Midbrain (tissue), 1 donor: Measurements from ENCODE around the gene IRGC.
"Not testable (repeated sequence)": the region's sequence is repeated elsewhere in the genome, so short reads cannot be mapped to it uniquely, and the experiment has no call there.

Source experiments
- DNase-seq: peaks from one replicate; lab custom pipeline; 2025; lab: John Stamatoyannopoulos, UW

Gene IRGC

DNA sequence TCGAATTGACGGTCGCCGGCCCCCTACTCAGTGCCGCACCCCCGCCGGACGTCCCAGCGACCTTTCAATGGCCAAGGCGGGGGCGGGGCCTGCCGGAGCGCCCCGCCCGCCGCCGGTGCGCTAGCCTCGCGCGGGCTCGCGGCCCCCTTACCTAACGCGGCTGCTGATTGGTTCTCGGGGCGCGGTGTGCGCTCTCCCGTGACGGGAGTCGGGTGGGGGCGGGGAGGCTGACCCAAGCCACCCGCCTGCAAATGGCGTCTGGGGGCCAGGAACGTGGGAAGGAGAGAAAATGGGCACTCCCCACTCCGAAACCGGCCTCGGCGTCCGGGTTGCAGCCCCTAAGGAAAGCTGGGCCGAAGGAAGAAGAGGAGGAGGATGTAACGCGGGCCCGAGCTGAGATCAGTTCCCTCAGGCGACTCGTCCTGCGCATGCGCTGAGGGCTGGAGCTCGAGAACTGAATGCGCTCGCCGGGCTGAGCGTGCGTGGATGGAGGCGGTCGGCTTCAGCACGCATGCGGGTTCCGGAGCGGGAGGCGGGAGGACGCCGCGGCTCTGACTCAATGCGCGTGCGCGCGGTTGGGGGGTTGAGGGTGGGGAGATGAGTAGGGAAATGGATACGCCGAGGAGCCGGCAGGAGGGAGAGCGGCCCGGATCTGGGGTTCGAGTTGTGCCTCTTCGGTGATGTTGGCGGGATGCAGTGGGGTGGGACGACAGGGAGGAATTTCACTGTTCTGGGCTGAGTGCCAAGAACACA lies 38.8 kb downstream of the IRGC start, which contains the start of gene SMG9:
SMG9 (minus strand) TSS at position 460 of the 753 bp plus-strand sequence. CDS start 4,221 bp downstream, outside the sequence.
- DNase-seq = peak; percentile 97

DNA sequence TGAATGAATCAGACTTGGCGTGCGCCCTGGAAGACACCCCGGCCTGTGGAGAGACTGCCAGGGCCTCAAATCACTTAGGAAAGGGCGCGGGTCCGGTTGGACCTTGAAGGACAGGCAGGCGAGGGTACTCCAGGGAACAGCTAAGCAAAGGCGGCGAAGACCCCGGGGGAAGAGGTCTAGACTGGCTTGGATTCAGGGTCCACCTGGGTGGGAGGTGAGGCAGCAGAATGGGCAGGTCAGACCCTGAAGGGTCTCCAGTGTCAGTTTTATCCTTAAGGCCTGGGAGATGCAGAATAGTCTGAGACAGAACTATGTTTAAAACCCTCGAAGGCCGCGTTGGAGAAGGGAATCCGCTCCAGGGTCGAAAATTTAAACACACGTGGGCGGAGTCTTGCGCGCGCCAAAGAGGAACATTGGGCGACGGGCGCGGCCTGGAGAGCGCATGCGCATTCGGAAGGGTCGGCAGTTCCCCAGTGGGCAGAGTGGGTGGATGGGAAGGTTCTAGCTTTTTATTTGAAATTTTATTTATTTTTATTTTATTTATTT lies 39.5 kb downstream of the IRGC start:
- DNase-seq = peak; percentile 86

- DNase-seq = no peak
Observed at GRCh38 chr19:43759515-43759914, 43.6 kb downstream of the IRGC start.

GRCh38 chr19:43760941-43761340 lies 45.1 kb downstream of the IRGC start:
- no peak for DNase-seq

DNA sequence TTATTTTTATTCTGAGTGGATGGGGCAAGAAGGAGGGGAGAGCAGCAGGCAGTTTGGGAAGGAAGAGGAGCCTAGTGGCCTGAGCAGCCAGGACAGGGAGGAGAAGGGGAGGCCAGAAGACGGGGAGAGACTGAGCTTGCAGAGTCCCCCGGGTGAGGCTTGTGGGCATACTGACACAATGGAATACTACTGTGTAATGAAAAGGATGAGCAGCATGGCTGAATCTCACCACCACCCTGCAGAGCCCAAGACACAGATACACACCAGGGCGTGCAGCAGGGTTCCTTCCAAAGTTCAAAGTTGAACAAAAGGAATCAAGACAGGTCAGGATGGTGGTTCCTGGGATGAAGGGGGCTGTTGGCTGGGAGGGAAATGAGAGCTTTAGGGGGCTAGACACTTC lies 46.9 kb downstream of the IRGC start:
- DNase-seq = no peak

DNA sequence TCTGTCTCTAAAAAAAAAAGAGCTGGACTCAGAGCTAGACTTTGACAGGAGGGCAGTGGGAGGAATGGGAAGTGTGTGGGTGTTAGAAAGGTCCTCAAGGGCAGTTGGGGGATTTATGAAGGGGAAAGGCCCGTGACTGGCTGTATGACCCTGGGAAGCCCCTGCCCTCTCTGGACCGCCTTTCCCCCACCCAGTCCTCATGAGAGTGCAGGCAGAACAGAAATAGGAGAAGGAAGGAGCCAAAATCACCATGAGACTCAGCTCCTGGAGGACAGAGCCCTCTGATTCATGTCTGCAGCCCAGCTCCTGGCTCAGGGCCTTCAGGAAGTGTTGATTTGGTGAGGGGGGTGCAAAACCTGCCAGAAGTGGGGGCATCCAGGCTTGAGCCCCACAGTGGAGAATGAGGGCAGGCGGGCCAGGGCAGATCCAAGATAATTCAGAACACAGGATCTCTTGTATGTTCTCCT lies 47.6 kb downstream of the IRGC start:
- no peak for DNase-seq

DNA sequence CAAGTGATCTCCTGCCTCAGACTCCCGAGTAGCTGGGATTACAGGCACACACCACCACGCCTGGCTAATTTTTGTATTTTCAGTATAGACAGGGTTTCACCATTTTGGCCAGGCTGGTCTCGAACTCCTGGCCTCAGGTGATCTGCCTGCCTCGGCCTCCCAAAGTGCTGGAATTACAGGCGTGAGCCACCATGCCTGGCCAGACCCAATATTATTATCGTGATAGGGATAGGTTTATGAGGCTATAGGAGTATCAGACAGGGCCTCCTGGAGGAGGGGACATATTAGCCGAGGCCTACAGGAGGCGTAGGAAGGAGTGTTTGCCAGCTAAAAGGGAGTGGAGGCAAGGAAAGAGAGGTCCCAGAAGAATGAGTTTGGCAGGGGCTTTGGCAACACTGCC lies 48.8 kb downstream of the IRGC start:
- not testable (repeated sequence) for DNase-seq

DNA sequence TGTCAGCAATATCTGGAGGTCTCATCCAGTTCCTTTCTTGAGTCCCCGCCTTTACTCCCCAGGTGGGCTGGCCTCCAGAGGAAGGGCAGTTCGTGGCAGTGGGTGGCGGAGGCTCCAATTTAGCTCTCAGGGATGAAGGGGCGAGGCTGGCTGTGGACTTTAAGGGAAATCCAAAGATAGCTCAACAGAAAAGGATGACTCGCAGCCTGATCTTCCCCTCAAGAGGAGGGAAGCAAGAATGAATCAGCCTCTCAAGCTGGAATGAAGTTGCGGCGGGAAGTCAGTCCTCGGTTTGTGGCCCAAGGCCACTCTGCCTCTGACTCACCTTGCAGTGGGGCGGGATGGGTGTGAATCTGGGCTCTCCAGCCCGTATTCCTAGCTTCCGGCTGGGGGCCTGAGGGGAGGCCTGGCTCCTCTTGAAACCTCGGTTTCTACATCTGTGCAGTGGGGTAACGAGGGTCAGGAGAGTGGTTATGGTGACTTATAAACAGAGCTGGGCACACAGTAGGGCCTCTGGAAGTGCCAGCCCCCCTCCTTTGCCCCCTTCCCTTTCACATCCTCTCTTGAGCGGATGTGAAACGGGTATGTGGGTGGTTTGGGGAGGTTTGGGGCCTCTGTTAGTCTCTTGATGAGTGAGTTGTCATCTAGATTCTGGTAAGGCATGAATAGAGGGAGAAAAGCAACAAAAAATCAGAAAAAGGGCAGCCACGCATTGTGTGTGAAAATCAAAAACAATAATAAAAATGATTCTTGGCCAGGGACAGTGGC lies 49.4 kb downstream of the IRGC start:
- no peak for DNase-seq

GRCh38 chr19:43766755-43767043 lies 50.8 kb downstream of the IRGC start:
- DNase-seq = no peak

- DNase-seq = no peak
Observed at GRCh38 chr19:43767316-43767715, 51.4 kb downstream of the IRGC start.

DNA sequence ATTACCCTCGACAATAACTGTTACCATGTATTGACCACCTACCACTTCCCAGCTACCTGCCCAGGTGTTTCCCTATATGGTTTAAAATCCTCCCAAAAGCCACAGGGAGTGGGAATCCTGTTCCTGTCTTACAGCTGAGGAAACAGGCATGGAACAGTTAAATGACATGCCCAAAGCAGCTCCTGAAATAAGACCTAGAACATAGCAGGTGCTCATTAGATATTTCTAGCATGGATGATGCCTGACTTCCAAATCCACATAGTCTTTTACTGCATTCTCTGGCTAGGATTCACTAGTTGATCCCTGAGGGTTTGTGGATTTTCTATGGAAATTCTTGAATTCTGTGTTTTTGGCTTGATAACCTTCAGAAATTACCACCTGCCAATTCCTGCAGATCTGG lies 51.9 kb downstream of the IRGC start:
- no peak for DNase-seq

DNA sequence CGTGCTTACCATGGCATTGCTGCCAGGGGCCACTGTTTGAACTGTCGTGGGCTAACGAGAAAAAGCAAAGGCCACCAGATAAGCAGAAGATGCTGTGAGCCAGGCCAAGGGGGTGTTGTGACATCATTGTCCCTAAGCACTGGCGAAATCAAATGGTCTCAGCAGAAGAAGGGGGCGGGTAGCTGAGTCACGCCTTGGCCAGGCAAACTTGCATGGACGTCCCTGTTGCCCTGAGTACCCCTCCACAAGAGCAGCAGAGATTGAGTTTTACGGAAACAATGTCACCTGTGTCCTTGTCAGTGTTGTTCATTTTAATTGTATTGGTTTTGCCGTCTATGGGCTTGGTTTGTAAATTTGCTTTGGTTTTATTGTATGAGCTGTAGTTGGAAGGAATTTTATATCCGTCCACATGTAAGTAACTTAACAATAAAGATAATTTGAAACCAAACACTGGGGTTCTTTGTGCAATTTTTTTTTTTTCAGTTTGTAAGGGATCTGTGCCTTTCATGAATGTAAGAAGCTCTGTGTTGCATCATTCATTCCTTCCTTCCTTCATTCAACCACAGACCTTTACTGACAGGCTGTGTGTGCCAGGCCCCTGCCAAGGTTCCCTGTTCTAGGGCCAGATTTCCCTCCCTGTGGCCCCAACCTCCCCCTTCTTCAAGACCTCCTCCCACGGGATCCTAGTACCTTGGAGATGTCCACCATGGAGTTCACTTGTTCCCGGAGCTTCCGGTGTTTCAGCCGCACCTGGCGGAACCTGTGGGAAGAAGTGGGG lies 52.6 kb downstream of the IRGC start:
- no peak for DNase-seq

- DNase-seq = no peak
Observed at GRCh38 chr19:43769256-43769655, 53.4 kb downstream of the IRGC start.
